NCI-H1694 treated with DMSO at 0.1 percent for 48 hours (cell line): ENCODE data around the gene FCSK.
"Not testable (repeated sequence)": the region's sequence is repeated elsewhere in the genome, so short reads cannot be mapped to it uniquely, and the experiment has no call there.

Source experiments
- DNase-seq: peaks from one replicate; lab custom pipeline; 2025; lab: John Stamatoyannopoulos, UW

The FCSK gene

DNA sequence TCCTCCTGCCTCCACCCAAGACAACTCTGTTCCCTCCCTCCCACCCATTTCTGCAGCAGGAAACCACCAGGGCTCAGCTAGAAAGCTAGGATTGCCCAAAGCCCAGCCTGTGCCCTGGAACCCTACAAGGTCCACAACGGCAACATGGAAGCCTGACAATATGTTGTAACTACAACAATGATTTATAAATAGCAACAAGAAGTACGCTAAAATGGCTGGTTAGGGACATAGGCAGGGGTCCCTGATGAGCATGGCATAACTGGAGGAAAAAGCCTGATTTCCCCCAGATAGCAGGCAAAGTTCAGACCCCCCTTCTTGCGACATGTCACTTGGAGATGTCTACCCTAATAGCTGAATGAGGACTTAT, 22.1 kb upstream of the FCSK start:
- no peak for DNase-seq

DNA sequence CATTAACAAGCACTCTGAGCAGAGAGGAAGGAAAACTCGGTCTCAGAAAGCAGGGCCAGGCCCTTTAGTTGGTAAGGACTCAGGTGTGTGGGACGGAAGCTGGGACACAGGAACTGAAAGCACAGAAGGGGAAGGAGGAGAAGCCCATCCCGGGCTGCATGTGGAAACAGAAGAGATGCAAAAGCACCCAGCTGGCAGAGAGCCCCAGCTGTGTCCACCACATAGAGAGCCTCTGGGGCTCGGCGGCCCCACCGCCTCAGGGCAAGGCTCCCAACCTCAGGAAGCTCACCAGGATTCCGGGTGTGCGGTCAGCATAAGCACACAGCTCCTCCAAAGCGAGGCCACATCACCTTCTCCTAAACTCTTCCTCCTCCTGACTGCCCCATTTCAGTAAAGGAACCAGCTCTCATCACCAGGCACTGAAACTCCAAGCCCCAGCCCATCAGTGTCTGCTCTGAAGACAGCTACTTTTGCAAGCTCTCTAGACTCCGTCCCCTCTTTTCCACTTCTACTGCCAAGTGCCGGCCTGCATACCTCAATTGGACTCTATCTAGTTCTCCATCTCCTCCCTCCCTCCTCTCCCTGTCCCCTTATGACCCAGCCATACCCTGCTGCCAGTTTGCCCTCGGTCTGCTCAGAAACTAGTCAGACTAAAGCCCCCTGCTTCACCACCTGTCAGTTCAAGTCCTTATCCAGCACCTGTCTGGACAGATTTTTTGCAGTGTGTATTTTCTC, 21.5 kb upstream of the FCSK start:
- DNase-seq: no peak

DNA sequence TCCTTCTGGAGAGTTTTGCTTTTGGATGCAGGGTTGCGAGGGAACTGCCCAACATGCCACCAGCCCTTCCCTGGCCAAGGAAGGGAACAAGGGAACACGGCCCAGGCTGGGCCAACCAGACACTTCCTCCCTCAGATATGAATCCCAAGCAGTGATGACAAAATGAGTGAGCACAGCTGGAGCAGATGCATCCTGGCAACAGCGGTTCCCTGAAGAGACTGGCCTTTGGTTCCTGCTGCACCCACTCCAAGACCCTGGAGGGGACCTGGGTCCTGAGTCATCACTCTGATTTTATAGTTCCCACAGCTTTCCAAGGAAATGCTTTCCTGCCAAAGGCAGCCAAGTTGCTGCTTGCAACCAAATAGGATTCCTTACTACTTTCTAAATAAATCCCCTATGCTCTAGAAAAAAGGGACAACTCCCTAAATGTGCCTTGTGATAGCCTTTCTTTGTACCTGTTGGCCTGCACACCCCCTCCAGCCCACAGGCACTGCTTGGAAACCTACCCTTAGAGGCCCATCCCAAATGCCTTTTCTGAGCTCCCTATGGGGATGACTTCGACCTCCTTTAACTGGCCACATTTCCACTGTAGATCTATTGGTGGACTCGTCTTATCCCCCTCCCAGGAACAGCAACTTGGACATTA, 20.8 kb upstream of the FCSK start:
- DNase-seq: no peak

DNA sequence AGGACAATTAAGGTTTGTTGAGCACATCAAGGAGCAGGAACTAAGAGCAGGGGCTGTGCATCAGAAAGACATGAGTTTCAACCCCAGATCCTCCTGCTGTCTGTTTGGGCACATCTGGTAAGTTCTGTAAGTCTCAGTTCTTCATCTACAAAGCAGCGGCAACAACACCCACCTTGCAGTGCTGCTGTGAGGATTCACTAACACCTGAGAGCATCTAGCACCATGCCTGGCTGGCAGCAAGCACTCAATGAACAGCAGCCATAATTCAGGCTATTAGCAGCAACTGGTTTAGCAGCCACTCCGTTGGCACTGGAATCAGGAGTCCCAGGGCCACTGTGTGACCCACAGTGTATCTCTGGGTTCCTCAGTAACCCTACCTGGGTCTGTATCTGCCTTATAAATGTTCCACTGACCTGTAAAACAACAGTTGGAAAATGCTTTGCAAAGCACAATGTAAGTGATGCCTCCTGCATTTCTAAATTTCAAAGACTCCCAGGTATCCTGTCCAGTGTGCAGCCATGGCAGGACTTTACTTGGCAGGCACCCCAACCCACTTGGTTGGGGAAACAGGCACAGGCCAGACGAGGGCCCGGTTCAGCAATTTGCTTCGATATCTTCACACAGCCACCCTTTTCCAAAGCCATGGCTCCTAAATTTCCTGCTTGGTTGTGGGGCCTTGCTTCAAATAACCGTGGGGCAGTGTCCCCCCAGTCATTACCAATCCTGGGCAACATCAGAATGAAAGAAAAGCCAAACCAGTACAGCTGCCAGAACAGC, 19.7 kb upstream of the FCSK start:
- DNase-seq: no peak

DNA sequence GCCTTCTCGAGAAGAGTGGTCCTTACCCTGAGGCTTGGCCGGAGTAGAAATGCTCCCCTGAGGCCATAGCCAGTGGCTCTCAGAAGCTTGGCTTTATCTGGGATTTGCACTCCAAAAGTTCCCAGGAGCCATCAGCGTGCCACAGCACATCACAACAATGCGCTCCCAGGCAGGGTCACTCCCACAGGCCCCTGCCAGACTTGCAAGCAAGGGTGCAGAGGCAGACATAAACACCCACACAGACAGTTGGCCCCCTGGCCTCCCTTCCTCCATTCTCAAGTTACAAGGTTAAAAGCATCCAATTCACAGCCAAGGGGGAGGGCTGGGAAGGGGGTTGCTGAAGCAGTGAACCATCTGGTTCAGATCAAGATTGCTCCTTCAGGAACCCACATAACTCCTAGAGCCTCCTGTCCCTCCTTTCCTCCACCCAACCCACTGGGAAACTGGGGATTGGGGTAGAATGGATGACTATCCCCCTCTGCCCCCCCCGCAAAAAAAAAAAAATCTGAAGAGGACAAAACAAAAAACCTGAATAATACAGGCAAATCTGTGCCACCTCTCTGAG, 17.3 kb upstream of the FCSK start:
- no peak for DNase-seq

DNA sequence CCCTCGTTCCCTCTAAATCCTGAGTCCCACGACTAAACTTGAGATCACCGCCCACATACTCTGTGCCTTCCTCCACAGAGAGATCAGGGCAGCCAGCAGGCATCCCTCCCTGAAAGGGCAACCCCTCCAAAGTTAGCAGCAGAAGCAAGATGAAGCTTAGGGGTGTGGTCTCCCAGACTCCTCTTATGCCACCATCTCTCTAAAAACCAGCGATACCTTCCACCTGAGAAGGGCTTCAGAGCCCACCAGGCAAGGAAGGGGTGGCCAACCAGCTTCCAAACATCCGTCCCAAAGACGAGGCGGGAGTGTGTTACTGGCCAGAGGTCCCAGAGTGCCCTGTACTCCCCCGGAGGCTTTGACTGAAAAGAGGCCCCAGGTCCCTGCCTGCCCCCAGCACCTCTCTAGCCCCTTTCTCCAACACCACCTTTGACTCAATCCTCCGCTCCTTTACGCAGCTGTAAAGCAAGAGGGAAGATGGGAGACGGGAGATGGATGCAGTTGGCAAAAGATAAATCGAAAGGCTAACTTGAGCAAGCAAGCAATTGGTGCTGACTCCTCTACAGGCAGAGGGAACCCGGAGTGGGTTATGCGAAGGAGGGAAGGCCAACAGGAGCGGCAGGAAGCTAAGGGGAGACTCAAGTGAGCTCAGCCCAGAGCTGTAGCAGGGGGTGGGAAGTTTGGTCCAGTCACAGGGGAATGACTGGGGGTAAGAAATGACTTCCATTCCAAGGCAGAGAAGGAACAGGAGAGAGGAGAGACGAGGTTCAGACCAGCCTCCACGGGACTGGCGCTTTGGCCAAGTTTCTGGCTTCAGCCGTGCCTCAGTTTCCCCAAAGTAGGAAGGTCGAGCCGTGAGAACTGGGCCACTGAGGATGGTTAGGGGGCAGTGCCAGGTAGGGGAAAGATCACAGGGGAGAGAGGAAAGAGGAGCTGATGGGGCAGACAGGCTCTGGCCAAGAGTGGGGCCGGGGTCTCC, 16.5 kb upstream of the FCSK start:
- peak; percentile 8 for DNase-seq

DNA sequence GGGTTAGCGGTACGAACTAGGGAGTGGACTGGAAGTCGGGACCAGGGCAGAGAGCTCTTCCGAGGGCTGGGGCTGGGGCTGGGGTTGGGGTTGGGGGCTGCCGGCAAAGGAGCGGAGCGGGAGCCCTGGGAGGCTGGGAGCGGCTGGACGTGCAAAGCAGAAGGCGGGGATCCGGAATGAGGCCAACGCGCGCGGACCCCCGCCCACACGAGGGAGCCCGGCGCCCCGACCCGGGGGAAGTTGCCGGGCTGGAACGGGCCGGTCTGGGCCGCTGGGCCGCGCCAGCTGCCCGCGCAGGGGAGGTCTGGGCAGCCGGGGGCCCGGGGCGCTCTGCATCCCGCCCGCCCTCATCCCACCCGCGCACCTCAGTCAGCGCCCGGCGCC, 15.8 kb upstream of the FCSK start:
- no peak for DNase-seq

DNA sequence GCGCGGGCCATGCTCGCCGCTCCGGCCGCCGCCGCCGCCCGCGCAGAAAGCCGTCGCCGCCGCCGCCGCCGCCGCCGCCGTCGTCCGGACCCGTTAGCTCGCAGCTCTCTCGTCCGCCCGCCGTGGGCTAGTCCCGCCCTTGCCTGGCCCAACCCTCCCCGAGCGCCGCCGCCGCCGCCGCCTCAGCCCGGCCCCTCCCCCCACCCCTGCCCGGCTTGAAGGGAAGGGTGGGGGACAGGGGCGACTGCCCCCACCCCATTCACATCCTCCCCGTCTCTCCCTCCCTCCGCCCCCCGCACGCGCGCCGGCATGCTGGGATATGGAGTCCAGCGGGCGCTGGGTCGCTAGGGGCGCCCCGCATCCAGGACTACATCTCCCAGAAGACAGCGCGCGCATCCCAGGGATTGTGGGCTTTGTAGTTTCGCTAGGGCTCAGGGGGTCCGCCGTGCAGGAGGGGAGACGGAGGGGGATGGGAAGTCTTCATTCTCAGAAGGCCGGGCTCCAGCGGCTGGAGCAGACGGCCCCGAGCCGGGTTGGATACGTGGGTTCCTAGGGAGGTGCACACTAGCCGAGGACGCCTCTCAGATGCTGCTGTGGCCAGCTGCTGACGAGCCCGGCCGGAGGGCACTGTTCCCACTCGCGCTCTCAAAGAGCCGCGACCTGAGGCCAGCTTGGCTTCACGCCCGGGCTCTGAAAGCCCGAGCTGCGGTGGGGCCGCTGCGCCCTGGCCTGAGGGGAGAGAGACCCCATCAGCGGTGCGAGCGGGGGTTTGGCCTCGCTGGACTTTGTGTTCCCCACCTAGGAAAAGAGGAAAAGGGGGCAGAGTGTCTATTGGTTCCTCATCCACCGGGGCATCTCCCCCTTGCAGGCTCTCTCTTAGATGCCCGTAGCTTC, 15.2 kb upstream of the FCSK start, which contains the start of gene ST3GAL2:
ST3GAL2 (minus strand) TSS at position 132 of the 894 bp plus-strand sequence. CDS start 40,570 bp downstream, outside the sequence.
- peak; percentile 92 for DNase-seq

DNA sequence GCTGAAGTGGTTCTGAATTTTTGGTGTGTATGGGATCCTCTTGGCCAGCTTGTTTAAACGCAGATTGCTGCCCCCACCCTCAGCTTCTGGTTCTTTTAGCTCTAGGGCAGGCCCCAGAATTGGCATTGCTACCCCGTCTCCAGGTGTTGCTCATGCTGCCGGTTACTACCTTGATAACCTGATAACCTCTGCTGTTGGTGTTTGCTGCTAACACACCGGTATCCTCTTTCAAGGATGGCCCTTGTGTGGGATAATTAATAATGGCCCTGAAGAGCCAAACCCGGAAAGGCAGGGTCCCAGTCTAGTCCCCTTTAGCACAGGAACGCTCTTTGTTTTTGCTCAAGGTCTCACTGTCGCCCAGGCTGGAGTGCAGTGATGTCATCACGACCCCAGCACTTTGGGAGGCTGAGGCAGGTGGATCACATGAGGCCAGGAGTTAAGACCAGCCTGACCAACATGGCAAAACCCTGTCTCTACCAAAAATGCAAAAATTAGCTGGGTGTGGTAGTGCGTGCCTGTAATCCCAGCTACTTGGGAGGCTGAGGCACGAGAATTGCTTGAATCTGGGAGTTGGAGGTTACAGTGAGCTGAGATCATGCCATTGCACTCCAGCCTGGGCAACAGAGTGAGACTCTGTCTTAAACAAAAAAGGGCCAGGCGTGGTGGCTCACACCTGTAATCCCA, 14.2 kb upstream of the FCSK start:
- no peak for DNase-seq

DNA sequence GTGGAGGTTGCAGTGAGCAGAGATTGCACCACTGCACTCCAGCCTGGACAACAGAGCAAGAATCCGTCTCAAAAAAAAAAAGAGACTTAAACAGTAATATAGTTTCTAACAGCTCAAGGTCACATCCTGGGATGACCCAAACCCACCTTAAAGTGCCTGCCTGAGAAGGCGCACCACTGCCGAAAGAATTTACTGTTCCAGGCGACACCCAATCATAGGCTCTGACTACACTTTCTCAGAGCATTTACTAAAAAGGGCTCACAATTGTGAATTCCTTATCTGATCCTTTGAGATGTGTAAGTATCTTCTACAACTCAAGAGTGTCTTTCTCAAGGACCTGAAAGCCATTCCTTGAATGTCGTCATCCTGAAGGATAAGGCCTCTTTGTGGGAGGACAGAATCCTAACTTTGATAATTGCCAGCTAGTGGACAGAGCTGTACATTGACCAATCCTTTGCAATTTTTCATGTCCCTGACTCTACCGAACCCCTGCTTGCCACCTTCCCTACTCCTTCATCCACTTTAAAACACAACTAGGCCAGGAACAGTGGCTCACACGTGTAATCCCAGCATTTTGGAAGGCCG, 12.9 kb upstream of the FCSK start:
- DNase-seq: no peak

DNA sequence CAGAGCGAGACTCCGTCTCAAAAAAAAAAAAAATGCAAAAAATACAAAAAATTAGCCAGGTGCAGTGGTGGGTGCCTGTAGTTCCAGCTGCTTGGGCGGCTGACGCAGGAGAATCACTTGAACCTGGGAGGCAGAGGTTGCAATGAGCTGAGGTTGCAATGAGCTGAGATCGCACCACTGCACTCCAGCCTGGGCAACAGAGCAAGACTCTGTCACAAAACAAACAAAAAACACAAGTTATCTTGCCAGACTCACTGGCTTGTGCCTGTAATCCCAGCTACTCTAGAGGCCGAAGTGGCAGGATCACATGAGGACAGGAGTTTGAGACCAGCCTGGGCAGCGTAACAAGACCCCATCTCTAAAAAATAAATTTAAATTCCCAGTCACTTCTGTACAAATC, 12.1 kb upstream of the FCSK start:
- DNase-seq: no peak

DNA sequence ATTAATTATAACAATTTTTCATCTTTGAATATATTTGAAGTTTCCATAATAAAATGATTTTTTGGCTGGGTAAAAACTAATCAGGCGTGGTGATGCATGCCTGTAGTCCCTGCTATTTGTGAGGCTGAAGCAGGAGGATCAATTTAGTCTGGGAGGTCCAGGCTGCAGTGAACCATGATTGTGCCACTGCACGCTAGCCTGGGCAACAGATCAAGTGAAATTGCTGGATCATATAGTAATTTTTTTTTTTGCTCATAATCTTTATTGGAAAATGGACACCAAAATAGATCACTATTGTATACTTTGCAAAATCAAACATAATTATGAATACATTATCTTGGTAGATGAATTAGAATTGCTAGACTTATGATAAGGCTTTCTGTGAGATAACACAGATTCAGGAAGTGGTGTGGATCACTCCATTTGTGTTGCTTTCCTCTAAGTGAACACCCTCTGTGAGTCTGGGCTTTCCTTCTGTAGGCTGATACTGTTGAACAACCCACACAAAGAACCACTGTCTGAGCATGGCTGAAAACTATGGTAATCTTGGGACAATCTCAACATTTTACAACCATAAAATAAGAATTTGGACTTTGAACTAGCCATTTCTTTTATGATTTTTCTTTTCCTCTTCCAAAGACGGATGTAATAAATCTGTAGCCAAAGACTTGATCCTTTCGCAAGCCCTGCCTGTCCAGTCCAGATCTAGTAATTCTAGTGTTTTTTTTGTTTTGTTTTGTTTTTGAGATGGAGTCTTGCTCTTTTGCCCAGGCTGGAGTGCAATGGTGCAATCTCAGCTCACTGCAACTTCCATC, 9.9 kb upstream of the FCSK start:
- no peak for DNase-seq

DNA sequence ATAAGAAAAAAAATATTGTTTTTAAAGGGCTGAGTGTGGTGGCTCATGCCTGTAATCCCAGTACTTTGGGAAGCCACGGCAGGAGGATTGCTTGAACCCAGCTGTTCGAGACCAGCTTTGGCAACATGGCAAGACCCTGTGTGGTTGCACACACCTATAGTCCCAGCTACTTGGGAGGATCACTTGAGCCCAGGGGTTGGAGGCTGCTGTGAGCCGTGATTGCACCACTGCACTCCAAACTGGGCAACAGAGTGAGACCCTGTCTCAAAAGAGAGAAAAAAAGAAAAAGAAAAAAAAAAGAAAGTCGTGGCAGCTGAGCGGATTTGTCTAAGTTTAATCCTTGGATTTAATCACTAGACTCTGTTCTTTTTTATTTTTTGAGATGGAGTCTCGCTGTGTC, 6.3 kb upstream of the FCSK start:
- DNase-seq: no peak

DNA sequence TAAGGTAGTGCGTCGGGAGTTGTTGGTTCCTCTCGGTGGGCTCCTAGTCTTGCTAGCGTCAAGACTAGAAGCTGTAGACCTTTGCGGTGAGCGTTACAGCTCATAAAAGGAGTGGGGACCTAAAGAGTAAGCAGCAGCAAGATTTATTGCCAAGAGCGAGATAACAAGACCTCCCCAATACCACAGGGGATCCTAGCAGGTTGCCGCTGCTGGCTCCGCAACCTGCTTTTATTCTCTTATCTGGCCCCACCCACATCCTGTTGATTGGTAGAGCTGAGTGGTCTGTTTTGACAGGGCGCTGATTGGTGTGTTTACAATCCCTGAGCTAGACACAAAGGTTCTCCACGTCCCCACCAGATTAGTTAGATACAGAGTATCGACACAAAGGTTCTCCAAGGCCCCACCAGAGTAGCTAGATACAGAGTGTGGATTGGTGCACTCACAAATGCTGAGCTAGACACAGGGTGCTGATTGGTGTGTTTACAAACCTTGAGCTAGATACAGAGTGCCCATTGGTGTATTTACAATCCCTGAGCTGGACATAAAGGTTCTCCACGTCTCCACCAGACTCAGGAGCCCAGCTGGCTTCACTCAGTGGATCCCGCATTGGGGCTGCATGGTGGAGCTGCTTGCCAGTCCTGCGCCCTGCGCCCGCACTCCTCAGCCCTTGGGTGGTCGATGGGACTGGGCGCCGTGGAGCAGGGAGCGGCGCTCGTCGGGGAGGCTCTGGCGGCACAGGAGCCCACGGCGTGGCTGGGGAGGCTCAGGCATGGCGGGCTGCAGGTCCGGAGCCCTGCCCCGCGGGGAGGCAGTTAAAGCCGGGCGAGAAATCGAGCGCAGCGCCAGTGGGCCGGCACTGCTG, 4.0 kb upstream of the FCSK start:
- DNase-seq: not testable (repeated sequence)

DNA sequence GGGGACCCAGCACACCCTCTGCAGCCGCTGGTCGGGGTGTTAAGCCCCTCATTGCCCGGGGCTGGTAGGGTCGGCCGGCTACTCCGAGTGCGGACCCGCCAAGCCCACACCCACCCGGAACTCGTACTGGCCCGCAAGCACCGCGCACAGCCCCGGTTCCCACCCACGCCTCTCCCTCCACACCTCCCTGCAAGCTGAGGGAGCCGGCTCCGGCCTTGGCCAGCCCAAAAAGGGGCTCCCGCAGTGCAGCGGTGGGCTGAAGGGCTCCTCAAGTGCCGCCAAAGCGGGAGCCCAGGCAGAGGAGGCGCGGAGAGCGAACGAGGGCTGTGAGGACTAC, 3.4 kb upstream of the FCSK start:
- not testable (repeated sequence) for DNase-seq

DNA sequence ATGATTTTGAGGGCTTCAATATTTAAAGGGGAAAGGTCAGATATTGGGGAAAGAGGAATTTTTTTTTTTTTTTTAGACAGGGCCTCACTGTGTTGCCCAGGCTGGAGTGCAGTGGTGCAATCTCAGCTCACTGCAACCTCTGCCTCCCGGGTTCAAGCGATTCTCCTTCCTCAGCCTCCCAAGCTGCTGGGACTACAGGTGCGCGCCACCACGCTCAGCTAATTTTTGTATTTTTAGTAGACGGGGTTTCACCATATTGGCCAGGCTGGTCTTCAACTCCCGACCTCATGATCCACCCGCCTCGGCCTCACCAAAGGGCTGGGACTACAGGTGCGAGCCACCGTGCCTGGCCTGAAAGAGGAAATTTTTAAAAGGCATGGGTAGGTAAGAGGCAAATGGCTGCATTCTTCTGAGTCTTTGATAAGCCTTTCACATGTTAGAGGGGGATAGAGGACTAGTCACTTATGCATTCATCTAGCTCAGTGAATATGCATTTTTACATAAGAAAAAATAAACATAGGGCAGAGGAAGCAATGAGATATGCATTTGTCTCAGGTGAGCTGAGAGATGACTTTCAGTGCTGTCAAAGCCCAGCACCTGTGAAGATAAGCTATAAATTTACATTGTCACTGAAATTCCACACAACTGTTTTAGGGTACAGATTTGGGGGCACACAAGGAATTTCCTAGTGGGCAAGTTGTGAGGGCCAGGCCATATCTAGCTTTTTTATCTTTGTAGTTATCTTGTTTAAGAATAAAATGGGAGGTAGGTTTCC, 1.1 kb upstream of the FCSK start:
- DNase-seq: no peak

DNA sequence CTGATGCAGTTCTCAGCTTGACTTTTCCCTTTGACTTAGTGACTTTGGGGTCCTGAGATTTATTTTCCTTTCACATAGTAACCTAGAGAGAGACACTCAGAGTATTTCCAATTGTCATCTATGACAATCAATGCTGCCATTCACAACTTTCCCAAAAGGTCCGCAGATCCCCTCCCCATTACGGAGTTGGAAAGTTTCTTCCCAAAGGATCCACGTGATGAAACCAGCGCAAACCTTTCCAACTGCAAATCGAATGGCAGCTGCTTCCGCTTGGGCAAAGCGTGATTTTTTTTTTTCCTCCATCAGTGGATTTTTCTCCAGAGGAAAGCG, 538 bp upstream of the FCSK start:
- DNase-seq: no peak
